Pancreas (tissue), 10 donors: ENCODE data around the gene CGB8. TPM values are rescaled to one million over a fixed set of nuclear protein-coding genes. Genes with fewer than 3 reads are reported as not detected.
"Not testable (repeated sequence)": the region's sequence is repeated elsewhere in the genome, so short reads cannot be mapped to it uniquely, and the experiment has no call there.

Experiments
- ATAC-seq, 4 donors: fragments of 200-7000 bp; cut with Tn5 transposase; one replicate each; pipeline versions ENCODE4 v1.8.0 to v1.9.1; 2020; ENCODE audit warnings: mild to moderate bottlenecking in 4 of 4, moderate library complexity in 4 of 4
- DNase-seq, 6 donors: peaks; one replicate each; pipeline ENCODE4 v3.0.0-alpha.2; 2020
- FAIRE-seq: peaks from 2 replicates; lab custom pipeline; 2012; peaks lifted over from hg19 to GRCh38; lab: Jason Lieb, UNC
- H3K27ac ChIP-seq, 4 donors: fragments of 200-600 bp; sonication (generic); 1 replicate in 3 of 4; 2 replicates in 1 of 4; pipeline versions ENCODE4 v1.5.0 to v1.8.0; 2020
- H3K27me3 ChIP-seq, 4 donors: fragments of 200-600 bp; one replicate each; pipeline ENCODE4 v1.8.0; 2021
- H3K36me3 ChIP-seq, 3 donors: fragments of 200-600 bp; sonication (generic) in 1 of 3; one replicate each; pipeline versions ENCODE4 v1.5.0 to v1.8.0; 2020 to 2021
- H3K4me1 ChIP-seq, 3 donors: fragments of 200-600 bp; one replicate each; pipeline ENCODE4 v1.8.0; 2021
- H3K4me3 ChIP-seq, 4 donors: fragments of 200-600 bp; sonication (generic) in 2 of 4; one replicate each; pipeline versions ENCODE4 v1.5.0 to v1.8.0; 2020 to 2021
- H3K9me3 ChIP-seq, 4 donors: fragments of 200-600 bp; one replicate each; pipeline ENCODE4 v1.8.0; 2021
- WGBS, 2 donors: extraction: QIAGEN DNeasy Blood & Tissue Kit; methylation state at CpG; one replicate each; pipeline ENCODE4 v1.1.7; 2013; 5-methylcytosine and 5-hydroxymethylcytosine counted together
- intact Hi-C, 3 donors: fragments of 100-400 bp; cut with DNase I; formaldehyde crosslinking; loops; one replicate each; pipeline versions ENCODE4 v1.11.1 to v1.14.2; 2022
- polyA plus RNA-seq, 2 donors: library from polyadenylated mRNA; stranded (reverse); fragments of 200-250 nt; gene quantifications; one replicate each; pipeline ENCODE4 v1.2.3, GENCODE V29; 2013
- total RNA-seq, 6 donors: library from RNA; stranded (reverse); fragmentation: NEBNext Ultra II Directional in 4 of 6; extraction: Animal tissue kit (Norgen Biotek cat#: 25700) in 4 of 6; gene quantifications; one replicate each; pipeline versions ENCODE4 v1.2.1 to v1.2.4, GENCODE V29; 2021 to 2023
- TF ChIP-seq, protein P1 (sequence below), 4 donors: fragments of 200-600 bp; sonication (generic) in 3 of 4; IDR thresholded peaks; one replicate each; pipeline versions ENCODE4 v1.5.0 to v1.8.0; 2021; ENCODE audit warnings: antibody characterized with exemption in 4 of 4
- donor health status: healthy with polysubstance abuse.
- donor health status: DM: no; HTN: no; CAD: no; lungs with moderate emphysema.
- donor health status: DM: no; HTN: no; CAD: no.
- donor health status: control.
- donor health status: control.
- donor health status: Bipolar disorder and iron deficiency.
- donor health status: DM: yes; HTN: yes; CAD: no.
- donor health status: DM: no; HTN: no; CAD: no.
- donor health status: DM: no; HTN: no; CAD: no.
- donor health status: DM: yes; HTN: yes; CAD: no.

Gene CGB8
- total and polyA plus RNA-seq, 8 donors = not detected

- ATAC-seq (peak; percentile 85 to 93 (median 91)), DNase-seq (peak; percentile 80 to 97 (median 90)), FAIRE-seq (no peak)
- Histone ChIP-seq H3K36me3 (no peaks in the 10 kb centered on the region), H3K27ac (peak overlapping the region in 3 of 4 donors; percentile 26 to 50 (median 46)), H3K4me3 (peak overlapping the region; percentile 5 to 56 (median 30)), H3K27me3 (no peaks in the 10 kb centered on the region), H3K4me1 (peaks cover 0 to 9% (median 3%) of the 10 kb centered on the region in 3 donors), H3K9me3 (no peaks in the 10 kb centered on the region)
- TF ChIP-seq, protein P1, sequence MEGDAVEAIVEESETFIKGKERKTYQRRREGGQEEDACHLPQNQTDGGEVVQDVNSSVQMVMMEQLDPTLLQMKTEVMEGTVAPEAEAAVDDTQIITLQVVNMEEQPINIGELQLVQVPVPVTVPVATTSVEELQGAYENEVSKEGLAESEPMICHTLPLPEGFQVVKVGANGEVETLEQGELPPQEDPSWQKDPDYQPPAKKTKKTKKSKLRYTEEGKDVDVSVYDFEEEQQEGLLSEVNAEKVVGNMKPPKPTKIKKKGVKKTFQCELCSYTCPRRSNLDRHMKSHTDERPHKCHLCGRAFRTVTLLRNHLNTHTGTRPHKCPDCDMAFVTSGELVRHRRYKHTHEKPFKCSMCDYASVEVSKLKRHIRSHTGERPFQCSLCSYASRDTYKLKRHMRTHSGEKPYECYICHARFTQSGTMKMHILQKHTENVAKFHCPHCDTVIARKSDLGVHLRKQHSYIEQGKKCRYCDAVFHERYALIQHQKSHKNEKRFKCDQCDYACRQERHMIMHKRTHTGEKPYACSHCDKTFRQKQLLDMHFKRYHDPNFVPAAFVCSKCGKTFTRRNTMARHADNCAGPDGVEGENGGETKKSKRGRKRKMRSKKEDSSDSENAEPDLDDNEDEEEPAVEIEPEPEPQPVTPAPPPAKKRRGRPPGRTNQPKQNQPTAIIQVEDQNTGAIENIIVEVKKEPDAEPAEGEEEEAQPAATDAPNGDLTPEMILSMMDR (IDR thresholded peaks at IDR 0.05) = no peak
- WGBS, 2 donors = 7 to 8% methylated on average over 36 to 41 of the region's 41 CpGs
- intact Hi-C loops = no loop called here
Measured at GRCh38 chr19:49019242-49019932, 29.5 kb downstream of the CGB8 start.

DNA sequence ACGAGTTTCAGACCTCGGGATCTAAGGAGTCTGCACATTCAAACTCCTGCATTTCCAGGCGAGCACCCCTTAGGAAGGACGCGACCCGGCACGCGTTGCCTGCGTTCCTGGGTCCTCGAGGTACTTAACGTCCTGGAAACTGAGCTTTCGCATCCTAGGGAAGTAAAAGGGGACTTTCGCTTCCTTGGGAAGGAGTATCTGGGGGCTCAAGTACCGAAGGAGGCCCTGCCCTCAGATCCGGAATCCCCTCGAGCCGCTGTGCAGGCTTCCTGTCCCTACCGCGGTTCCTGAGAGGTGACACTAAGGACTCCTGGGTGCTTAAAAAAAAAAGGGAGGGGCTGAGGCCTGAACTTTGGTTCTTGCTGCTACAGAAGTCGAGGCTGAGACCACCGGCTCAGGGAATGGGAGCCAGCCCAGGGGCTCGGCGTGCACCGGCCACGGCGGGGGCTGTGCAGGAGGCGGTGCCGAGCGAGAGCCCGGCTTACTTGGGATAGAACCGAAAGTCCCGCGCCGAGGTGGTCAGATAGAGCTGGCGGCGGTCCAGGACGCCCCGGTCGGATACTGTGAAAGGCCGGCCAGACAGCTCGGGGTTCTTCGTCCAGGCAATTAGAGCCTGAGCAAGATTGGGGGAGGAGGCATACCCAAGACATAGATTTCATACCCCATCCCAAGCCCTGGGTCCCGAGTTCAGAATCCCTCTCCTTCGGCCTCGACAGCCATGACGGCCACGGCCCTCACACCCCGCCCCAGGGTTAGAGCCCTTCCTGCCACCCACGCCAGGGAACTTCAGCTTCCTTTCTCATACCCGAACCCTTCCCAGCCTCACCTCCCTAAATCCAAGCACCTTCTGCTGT lies 30.3 kb downstream of the CGB8 start:
- FAIRE-seq, H3K9me3 ChIP-seq, H3K4me1 ChIP-seq, H3K27me3 ChIP-seq, H3K36me3 ChIP-seq, intact Hi-C loops, H3K27ac ChIP-seq: not testable (repeated sequence)
- H3K4me3 ChIP-seq = peak overlapping the region in 3 of 4 donors; percentile 8 to 56 (median 47)
- peak in 3 of 4 donors; percentile 1 to 5 (median 3) for ATAC-seq
- DNase-seq = peak in 3 of 6 donors; percentile 36 to 75 (median 57)
- 7 to 13% methylated on average over 43 to 50 of the region's 50 CpGs for WGBS, 2 donors

DNA sequence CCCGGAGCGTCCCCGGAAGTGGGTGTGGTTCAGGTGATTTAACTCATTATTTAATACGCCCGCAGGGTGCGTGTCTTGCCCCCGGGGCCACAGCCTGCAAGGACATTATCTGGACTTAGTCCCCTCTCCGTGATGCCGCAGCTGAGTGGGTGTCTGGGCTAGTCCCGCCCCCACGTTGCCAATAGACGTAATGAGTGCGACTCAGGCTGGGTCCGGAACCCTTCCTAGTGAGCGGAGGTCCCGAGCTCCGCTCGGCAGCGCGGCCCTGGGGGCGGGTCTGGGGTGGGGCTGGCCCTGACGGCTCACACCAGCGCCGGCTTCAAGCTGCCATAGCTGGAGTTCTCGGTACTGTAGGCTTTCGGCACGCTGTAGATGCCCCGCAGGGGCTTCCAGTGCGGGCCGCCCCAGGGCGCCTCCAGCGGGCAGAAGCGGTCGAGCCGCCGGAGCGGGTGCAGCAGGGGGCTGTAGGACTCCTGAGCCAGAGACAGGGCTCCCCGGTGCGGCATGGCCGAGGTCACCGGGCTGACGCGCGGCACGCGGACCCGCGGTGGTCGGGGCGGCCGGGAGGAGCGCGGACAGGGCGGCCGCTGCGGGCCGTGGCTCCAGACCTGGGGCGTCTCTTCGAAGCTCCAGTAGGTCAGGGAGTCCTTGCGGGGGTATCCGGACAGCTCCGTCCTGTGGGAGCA lies 31.1 kb downstream of the CGB8 start:
- 1 to 5% methylated on average over 51 to 62 of the region's 62 CpGs for WGBS, 2 donors
- peaks cover 0 to 9% (median 3%) of the 10 kb centered on the region in 3 donors for H3K4me1 ChIP-seq
- H3K27me3 ChIP-seq = no peaks in the 10 kb centered on the region
- FAIRE-seq = no peak
- TF ChIP-seq, protein P1 (IDR thresholded peaks at IDR 0.05) = peak in 3 of 4 donors; percentile 33 to 43 (median 37)
- H3K27ac ChIP-seq = no peak overlapping the region
- peak; percentile 32 to 60 (median 43) for ATAC-seq
- H3K4me3 ChIP-seq = peak overlapping the region; percentile 8 to 56 (median 30)
- no peaks in the 10 kb centered on the region for H3K9me3 ChIP-seq
- H3K36me3 ChIP-seq = no peaks in the 10 kb centered on the region
- DNase-seq = peak in 5 of 6 donors; percentile 34 to 86 (median 60)
- intact Hi-C loops = no loop called here

DNA sequence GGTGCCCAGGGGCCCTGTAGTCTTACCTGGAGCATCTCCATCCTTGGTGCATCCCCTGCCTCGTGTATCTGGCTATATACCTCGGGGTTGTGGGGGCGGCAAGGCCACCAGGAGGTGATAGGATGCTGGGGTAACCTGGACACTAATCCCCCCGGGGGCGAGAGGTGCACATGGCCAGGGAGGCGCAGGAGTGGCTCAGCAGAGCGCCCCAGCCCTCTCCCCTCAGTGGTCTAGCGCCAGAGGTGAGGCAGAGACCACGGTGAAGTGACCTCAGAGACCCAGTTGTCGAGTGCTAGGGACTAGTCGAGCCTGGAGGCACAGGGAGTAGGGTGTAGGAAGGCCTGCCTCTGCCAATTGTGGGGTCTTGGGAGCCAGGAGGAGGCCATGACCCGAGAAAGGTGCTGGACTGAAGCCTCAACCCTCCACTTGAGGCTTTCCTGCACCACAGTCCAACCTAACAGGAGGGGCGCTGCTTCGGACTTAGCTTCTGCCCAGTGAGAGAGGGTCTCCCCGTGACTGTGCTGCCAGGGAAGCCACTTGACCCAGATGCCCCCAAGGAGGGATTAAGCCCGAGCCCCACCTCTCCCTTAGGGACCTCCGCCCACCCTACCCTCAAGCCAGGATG lies 31.8 kb downstream of the CGB8 start, which contains the start of gene LHB:
TSS of gene LHB (minus strand) at position 51 of the 625 bp plus-strand sequence. CDS start at position 41, 10 bp downstream.
- Histone ChIP-seq H3K4me1 (peaks cover 0 to 9% (median 3%) of the 10 kb centered on the region in 3 donors), H3K9me3 (no peaks in the 10 kb centered on the region), H3K36me3 (no peaks in the 10 kb centered on the region), H3K4me3 (peak within 1 kb of the TSS; percentile 8 to 56 (median 30)), H3K27me3 (no peaks in the 10 kb centered on the region), H3K27ac (no peak within 1 kb of the TSS)
- TF ChIP-seq, protein P1 (IDR thresholded peaks at IDR 0.05) = no peak
- FAIRE-seq (no peak), DNase-seq (no peak), ATAC-seq (no peak)
- WGBS, 2 donors = 69 to 71% methylated on average over 17 of the region's 17 CpGs
- intact Hi-C loops = no loop called here
